LNCaP clone FGC (cell line): Measurements from ENCODE around the gene SCCPDH.

ENCODE experiments used
- DNase-seq: peaks from one replicate; pipeline ENCODE4 v3.0.0-alpha.2; 2011; ENCODE audit warnings: low read depth
- H3K4me3 ChIP-seq: 2 replicates; pipeline ENCODE4 v1.5.1; 2011; ENCODE audit warnings: mild to moderate bottlenecking, low read depth, low read length, control low read depth
- CTCF ChIP-seq: IDR thresholded peaks from 2 replicates; pipeline ENCODE4 v1.5.1; 2012; ENCODE audit warnings: mild to moderate bottlenecking; ENCODE audit not compliant: control insufficient read depth, insufficient read depth; ENCODE audit errors: extremely low read depth

Gene SCCPDH

GRCh38 chr1:246797157-246797556 lies 72.9 kb downstream of the SCCPDH start:
- no peak for DNase-seq
- no peak for TF ChIP-seq CTCF
- H3K4me3 ChIP-seq, result no peak overlapping the region

GRCh38 chr1:246797597-246797996 lies 73.4 kb downstream of the SCCPDH start:
- DNase-seq, result no peak
- H3K4me3 ChIP-seq, result no peak overlapping the region
- no peak for TF ChIP-seq CTCF

- TF ChIP-seq CTCF, result no peak
- DNase-seq, result no peak
- no peak overlapping the region for H3K4me3 ChIP-seq
Observed at GRCh38 chr1:246798107-246798506, 73.9 kb downstream of the SCCPDH start.

GRCh38 chr1:246798606-246799496 lies 74.6 kb downstream of the SCCPDH start:
- H3K4me3 ChIP-seq, result no peak overlapping the region

GRCh38 chr1:246800356-246800755 lies 76.1 kb downstream of the SCCPDH start:
- no peak overlapping the region for H3K4me3 ChIP-seq
- no peak for TF ChIP-seq CTCF
- no peak for DNase-seq

More at GRCh38 chr1:246798606-246799496, 74.6 kb downstream of the SCCPDH start:
- TF ChIP-seq CTCF, result no peak
- DNase-seq, result no peak

- TF ChIP-seq CTCF, result no peak
- DNase-seq, result no peak
- H3K4me3 ChIP-seq, result no peak overlapping the region
Observed at GRCh38 chr1:246800756-246801155, 76.5 kb downstream of the SCCPDH start.
